ENCODE data around the gene UPK1B.

Gene UPK1B

GRCh38 chr3:119176778-119177177, 3.4 kb downstream of the UPK1B start:
- no peak for DNase-seq (ENCODE audit: low read depth)

DNA sequence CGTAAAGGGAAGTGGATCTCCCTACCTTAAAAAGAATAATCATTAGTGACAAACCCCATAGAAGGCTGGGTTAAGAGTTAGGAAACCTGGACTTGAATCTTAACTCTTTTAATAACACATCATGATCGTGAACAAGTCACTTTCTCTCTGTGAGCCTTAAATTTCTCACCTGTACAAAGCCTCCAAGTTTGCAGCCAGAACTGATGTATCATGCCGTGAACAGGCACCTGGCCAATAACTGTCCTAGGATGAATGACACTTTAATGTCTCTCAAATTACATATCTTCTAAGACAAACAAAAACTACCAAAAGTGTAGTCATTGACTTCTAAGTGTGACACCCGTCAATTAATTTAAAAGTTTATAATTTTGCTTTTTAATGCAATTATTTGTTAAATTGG, 3.9 kb downstream of the UPK1B start:
- DNase-seq (ENCODE audit: low read depth), result no peak

GRCh38 chr3:119181765-119182164, 8.4 kb downstream of the UPK1B start:
- no peak for DNase-seq (ENCODE audit: low read depth)

- DNase-seq (ENCODE audit: low read depth), result no peak
Measured at GRCh38 chr3:119184111-119184510, 10.7 kb downstream of the UPK1B start.

DNA sequence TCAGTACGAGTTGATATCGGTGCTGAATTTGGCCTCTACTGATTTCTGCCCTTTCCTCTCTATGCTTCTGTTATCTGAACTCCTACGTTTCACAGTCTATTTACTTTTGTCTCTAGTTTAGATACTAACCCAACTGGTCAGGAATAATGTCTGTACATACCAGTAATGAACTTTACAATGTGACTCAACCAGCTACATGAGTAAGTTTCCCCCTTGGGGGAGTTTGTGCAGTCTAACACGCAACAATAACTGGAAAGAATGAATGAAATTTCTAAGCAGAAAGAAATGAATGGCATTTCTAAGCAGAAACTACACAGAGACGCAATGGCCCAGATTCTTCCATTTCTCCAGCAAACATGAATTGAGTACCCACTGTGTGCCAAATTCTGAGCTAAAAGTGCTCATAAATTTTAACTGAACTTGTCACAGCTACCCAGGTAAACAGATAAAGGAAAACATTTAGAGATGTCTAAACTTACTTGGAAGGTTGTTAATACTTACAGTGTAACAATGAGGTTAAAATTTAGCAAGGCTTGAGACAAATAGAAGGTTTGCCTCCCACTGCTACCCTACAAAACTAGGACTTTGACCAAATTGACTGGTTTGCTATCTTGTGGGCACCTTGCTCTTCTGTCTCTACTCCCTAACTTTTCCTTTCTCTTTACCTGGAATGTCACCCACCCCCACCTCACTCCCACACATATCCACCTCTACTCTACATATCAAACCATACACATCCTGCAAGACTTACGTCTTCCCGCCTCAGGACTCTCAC, 11.6 kb downstream of the UPK1B start:
- no peak for DNase-seq (ENCODE audit: low read depth)

DNA sequence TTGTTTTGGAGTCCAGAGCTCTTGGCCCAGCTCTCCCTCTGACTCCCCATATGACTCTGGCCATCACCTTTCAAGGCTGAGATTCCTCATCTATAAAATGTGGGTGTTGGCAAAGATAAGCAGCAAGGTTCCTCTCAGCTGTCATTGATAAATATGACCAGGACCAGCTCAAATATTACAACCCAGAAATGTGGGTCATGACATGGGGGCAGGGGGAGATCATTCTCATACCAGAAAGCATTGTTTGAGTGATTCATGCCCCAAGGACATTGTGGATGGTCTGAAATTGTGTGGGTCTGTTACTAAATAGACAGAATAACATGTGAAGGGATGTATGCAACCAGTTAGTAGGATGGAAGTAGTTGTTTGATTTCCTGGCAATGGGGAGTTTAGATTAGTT, 13.9 kb downstream of the UPK1B start:
- no peak for DNase-seq (ENCODE audit: low read depth)

GRCh38 chr3:119191800-119192199, 18.4 kb downstream of the UPK1B start:
- no peak for DNase-seq (ENCODE audit: low read depth)

DNA sequence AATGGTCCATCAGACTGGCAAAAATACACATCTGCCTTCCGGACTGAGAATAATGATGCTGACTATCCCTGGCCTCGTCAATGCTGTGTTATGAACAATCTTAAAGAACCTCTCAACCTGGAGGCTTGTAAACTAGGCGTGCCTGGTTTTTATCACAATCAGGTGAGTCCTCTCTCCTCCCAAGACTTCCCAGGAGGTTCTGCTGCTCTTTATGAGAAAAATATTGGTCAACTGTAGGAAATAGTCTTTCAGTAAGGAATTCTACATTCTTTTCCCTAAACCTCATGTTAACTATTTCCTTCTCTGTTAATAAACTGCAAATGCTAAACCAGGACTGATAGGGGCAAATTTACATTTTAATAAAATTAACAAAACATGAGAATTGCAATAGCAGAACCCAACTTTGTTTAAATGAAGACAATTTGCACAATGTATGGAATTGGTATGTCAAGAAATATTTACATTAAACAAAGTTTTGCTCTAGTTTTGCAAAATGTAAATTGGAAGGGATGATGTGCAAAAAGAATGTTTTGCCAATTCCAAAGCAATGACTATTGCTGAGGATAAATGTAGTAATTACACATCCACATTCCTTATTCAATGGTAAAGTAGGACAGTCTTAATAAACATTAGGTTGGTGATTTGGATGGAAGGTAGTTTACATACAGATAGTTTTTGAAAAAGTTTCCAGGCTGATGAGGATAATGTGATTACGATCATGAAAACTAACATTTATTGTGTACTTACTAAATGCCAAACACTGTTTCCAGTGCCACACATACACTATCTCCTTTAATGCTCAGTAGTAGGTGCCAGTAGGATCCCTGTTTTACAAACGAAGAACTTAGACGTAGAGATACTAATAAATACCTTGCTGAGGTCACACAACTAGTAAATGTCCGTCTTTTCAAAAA, 21.1 kb downstream of the UPK1B start:
- DNase-seq (ENCODE audit: low read depth), result no peak

DNA sequence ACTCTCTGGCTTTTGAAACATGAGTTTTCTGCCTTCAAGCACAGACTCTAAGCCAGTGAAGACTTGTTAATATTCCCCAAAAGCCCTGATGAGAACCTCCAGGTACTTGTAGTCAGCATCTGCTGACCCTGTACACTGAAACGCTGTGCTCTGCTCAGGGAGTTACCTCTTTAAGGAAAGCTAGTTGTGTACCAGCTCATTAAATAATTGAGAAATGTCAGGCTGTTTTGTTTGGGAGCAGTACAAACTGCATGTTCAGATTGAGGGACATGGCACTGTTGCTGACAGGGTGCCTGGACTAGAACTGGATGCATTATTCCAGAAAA, 21.7 kb downstream of the UPK1B start:
- no peak for DNase-seq (ENCODE audit: low read depth)

DNA sequence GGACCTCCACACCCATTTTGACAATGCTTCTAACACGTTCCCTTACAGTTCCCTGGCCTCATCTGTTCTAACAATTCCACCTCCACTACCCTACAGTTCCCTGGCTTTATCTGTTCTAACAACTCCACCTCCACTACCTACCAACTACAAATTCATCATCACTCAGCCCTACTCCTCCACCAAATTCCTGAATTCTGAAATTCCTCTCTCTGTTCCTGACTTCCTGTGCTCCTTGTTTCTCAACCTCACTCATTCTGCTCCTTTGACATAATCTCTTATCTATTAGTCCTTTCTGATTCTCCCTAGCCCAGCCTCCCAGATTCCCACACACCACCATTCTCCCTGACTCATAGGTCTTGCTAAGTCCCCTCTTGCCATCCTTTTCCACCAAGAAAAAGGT, 22.5 kb downstream of the UPK1B start:
- no peak for DNase-seq (ENCODE audit: low read depth)

- no peak for DNase-seq (ENCODE audit: low read depth)
Measured at GRCh38 chr3:119205209-119205608, 31.8 kb downstream of the UPK1B start.

- DNase-seq (ENCODE audit: low read depth), result no peak
Measured at GRCh38 chr3:119205685-119206084, 32.3 kb downstream of the UPK1B start.

GRCh38 chr3:119206611-119207511, 33.5 kb downstream of the UPK1B start:
- DNase-seq (ENCODE audit: low read depth), result no peak

DNA sequence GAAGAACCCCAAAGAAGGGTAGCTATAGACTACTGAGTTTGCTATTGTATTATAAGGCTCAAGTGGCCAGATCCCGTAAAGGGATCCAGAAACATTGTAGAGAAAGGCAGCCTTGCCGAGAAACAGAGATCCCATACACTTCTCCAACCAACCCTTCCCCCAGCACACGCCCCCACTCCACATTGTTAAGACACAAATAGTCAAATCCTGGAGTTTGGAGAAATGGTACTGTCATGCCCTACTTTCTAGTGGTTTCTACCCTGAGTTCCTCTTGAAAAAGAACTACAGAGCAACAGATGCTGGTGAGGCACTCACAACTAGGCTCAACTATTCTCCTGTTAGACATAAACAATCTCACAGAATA, 34.1 kb downstream of the UPK1B start:
- DNase-seq (ENCODE audit: low read depth), result no peak

DNA sequence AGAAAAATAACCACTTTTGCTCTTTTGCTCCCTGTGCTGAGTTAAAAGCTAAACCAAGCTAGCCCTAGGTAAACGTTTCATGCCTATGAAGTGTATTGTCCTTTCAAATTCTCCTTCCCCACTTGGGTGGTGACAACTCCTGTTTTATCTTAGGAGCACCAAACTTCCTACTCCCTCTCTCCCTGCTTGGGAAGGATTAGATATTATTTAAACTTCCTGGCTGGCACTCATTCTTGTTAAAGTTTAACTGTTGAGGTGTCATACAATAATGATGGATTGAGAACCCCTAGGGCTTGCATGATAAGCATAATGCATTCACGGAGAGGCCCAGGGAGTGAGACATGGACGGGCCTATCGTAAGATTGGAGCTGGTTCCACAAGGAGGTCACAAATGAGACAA, 37.8 kb downstream of the UPK1B start:
- no peak for DNase-seq (ENCODE audit: low read depth)

DNA sequence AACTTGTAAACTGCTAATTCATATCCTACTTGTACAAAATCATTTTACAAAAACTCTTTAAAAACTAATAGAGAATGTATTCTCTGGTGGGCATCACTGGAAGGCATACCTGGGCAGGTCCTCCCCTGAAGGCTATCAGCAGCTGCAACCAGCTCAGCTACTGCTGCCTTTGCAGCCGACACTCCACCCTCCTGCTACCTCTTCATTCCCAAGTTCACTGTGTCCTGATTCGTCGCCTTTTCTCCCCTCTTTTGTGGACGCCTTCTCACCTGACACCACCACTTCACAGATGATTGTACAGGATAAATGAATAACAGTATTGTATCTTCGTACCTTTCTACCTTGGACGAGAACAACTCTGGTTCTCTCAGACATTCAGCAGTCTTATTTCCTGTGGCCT, 38.4 kb downstream of the UPK1B start:
- DNase-seq (ENCODE audit: low read depth), result no peak

DNA sequence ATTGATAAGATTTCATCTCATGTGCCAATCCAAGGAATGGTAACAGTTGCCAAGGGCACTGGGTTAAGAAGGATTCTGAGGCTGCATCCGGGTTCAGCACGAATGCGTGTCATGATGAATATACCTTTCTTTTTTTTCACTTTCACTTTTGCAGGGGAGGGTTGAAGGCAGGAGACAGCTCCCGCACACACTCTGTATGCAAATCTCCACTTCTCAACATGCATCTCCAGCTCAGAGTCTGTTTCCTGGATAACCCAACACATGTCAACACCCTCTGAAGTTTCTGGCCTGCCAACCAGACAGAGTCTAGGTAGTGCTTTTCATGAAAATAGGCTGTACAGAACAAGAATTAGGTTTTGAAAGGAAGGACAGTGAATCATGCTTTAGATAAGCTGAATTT, 45.7 kb downstream of the UPK1B start:
- peak; percentile 21 for DNase-seq (ENCODE audit: low read depth)

DNA sequence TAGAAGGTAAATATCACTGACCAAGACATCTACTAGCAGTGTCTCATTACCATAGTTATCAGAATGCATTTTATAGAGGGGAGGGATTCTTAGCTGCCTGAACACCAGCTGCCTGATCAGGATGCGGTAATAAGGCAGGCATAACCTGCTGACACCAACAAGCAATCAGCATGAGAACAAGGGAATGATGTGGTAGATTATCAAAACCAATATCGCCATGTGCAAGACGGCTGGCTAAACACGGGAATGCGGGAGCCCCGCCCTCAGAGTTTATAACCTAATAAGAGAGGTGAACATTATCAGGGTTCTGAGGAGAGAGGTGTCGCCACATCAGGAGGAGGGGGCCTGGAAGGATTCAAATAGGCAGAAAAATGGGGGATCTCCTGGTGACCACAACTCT, 46.8 kb downstream of the UPK1B start:
- DNase-seq (ENCODE audit: low read depth), result no peak

DNA sequence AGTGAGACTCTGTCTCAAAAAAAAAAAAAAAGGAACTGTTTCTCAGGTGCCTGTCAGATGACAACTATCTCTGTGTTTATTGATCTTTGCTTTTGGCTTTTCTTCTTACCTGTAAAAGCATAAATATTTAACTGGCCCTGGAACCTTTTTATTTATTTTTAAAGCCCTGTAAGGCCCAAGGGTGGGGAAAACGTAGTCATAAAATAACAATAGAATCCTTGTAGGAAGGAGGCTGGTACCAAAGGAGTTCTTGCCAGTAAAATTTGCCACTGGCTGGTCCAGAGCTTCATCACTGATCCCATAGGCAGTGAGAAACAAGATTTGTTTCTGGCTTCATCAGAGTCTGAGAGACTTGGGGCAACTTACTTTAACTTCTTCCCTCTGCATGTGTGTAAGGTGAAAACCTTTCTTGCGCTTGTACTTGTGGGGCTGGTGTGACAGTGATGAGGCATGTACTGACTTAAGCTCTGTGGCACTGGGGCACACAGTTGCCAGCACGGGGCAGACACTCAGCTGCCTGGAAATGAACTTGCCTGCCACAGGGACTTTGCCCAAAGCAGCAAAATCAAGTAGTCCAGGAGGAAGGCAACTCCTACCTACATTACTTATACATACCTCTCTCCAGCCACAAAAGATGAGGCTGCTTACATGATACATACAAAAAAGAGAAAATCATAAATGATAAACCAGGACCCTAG, 47.7 kb downstream of the UPK1B start:
- no peak for DNase-seq (ENCODE audit: low read depth)

DNA sequence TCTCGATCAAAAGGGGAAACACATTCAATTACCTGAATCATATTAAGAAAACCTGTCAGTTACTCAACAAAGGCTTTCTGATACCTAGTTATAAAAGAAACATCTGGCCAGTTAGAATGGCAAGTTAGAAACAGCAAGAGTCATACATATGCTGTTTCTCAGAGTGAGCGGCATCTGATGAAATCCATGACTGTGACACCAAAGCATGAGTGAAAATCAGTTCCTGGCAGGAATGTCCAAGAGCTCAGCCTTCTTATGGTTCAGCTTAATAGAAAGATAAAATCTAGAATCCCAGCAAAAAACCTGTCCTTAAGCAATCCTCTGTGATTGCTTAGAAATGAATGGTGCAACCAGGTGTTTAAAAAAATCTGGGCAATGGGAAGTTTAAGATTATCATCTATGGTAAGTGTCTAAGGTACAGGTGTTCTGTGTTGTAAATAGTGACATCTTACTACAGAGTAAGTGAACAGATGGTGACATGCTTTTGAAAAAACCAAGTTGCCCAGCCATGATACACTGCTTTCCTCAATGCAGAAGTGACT, 48.5 kb downstream of the UPK1B start:
- DNase-seq (ENCODE audit: low read depth), result no peak

GRCh38 chr3:119222391-119222790, 49.0 kb downstream of the UPK1B start:
- DNase-seq (ENCODE audit: low read depth), result no peak

DNA sequence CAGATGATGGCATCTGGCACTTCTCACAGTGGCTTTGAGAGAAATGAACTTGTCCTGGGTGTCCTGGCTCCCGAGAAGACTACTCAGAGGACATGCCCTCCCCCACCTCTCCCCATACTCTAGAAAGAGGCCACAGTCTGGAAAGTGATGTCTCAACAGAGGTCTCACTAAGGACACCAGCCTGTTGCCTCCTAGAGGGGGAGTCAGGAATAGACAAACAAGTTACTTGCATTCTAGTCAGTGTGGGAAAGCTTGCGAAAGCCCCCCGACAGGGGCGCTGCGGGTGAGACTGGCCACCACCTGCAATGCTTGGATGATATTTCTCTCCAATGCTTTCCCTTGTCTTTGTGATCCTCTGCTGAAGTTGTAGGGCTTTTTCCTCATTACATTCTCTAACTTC, 50.1 kb downstream of the UPK1B start:
- no peak for DNase-seq (ENCODE audit: low read depth)

Measured in stimulated activated CD4-positive, alpha-beta T cell treated with anti-CD3 and anti-CD28 coated beads, Interleukin-2, amount 100 ng/mL, for 4 hours (primary cell).